NCI-H526 (cell line): Measurements from ENCODE around the gene NHSL2.

ENCODE experiments used
- DNase-seq, 2 experiments: peaks; one replicate each; lab custom pipeline; 2025; lab: John Stamatoyannopoulos, UW

Gene NHSL2

DNA sequence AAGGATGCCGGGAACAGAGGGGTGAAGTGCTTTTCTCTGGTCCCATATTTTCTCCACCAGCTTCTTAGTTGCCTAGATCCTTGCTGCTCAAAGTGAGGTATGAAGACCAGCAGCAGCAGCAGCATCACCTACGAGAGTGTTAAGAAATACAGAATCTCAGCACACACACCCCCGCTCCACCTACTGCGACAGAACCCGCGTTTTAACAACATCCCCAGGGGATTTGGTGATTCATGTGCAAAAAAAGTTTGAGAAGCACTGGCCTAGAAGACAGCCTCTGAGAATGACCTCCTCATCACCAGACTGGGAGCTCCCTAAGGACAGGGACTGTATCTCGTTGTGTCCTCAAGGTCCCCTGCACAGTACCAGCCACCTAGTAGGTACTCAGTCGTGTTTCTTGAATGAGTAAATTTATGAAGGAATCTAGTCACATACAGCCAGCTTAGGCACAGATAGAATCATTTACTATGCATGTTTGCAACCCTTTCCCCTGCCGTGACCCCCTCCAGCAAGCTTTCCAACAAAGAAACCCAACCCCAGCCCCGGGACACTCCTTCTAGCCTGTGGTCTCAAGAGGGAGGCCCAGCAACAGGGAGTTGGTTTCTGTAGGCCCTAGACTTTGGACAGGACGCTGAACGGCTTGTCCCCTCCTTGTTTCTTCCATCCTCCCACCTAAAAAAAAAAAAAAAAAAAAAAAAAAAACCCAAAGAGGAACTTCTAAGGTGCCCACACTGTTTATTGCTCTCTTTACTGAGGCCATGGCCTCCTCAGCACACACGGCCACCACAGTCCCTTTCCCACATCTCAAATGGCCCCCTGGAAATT is 199.6 kb downstream of the NHSL2 start:
- DNase-seq, result no peak

DNA sequence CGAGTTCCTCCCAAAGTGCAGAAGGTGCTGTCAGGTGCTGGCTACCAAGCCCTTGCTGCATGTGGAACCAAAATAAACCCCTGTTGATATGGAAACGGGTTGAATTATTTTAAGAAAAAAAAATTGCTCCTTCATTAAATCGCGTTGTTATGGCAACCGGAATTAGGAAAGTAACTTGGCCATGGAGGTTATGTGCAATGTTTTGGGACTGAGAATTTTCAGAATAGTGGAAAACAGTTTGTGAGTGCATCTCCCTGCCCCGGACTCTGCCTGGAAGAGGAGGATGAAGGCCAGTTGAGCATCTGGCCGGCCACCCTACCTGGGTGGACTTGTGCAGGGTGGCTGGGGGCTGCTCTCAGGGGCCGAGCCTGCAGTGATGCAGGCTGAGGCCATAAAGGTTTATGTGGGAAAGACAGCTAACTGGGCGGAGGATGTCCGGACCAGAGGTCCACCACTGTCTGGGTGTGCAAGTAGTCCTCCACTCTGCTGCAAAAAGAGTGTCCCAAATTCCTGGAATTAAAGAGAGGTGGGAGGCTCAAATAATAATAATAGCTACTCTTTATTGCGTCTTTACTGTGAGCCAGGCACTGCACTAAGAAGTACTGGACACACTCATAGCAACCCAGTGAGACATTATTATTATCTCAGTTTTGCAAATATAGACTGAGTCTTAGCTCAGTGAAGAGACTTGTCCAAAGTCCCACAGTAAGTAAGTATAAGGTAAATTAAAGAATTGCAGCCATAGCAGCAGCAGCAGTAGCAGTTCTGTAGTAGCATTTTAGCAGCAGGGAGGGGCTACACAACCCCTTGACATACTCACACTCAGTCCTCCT is 200.4 kb downstream of the NHSL2 start:
- no peak for DNase-seq

DNA sequence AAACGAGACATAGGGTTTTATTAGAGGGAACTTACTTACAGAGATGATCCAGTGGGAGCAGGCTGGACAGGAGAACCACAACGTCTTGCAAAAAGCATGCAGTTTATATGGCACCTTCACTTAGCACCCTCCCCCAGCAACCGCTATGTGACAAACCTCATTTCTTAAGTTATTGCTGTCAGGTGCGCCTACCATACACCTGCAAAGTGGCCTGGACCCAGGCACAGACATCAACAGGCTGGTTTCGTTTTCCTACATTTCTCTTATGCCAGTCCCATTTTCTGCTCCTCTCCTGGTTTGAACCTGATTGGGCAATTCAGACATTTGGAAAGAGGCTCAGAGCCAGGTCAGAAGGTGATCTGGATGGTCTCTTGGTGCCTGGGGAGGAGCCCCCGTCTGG is 202.8 kb downstream of the NHSL2 start:
- no peak for DNase-seq

DNA sequence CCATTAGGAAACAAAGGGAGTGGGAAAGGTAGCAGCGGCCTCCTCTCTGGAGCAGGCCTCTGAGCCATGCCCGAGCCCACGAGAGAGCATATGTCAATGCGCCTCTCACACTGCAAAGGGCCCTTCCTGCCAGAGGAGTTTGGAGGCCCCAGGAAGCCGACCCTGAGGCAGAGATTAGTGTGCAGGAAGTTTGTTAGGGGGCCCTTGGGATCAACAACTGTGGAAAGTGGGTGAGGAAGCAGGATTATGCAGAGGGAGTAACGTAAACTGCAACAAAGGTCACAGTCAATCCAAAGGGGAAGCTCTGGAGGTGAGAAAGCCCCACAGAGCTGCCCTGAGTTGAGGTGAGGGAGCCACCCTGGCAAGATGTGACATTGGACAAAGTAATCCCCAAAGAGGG is 203.7 kb downstream of the NHSL2 start:
- no peak for DNase-seq

DNA sequence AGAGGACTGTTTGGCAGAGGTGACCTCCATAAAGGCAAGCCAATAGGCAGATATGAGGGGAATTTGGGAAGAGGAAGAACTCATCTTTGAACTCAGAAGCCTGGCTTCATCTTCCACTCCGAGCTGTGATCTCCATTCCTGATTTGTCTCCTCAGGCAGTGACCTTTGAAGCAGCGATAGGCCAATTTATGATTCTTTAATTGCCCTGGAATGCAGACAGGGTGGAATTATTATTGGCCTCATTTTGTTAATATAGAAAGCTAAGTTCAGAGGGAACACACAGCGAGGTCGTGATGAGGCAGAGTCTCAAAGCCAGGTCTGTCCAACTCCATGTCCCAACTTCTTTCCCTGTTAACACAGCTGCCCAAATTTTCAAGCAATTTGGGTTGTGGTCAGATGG is 204.2 kb downstream of the NHSL2 start:
- DNase-seq, result no peak

DNA sequence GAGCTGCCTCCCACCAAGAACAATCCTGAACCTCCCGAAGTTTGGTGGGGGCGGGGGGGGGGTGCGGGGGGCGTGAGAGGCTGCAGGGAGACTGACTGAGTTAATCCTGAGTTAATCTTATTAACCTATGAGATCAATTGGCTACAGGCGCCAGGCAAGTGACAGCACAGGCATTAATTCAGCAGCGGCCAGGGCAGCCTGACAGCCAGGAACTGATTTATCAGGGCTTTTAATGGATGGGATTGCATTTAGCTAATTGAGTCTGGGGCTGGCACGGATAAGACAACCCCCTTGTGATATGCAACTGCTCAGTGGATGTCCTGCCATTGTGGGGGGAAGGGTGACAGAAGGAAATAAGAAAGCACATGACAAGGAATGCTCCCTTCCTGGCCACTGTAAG is 204.7 kb downstream of the NHSL2 start:
- DNase-seq, result no peak

DNA sequence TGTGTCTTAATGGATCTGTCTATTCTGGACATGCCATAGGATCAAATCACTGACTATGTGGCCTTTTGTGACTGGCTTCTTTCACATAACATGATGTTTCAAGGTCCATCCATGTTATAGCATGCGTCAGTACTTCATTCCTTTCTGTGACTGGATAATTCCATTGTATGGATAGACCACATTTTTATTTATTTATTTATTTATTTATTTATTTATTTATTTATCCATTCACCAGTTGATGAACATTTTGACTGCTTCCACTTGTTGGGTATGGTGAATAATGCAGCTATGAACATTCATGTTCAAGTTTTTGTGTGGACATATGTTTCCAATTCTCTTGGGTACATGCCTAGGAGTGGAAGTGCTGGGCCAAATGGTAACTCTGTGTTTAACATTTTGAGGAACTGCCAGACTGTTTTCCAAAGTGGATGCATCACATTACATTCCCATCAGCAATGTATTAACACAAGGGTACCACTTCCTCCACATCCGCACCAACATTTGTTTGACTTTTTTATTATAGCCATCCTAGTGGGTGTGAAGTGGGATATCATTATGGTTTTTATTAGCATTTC is 207.1 kb downstream of the NHSL2 start:
- DNase-seq, result no peak

DNA sequence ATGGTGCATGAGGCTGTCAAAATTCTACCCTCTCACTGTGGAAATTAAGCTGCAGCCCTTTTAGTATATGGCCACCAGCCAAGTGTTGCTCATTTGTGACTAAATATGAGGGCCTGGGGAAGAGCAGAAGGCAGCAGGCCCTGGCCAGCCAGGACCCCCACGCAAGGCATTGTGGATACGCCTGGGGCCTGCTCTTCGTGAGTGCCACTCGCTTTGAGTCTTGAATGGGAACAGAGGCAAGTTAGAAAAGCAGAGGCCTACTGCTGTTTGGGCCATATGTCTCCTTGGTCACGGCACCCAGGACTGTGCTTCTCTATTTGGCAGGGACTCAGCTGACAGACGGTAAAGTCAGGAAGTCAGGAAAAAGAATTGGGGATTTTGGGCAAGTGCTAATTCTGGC is 210.2 kb downstream of the NHSL2 start:
- no peak for DNase-seq

DNA sequence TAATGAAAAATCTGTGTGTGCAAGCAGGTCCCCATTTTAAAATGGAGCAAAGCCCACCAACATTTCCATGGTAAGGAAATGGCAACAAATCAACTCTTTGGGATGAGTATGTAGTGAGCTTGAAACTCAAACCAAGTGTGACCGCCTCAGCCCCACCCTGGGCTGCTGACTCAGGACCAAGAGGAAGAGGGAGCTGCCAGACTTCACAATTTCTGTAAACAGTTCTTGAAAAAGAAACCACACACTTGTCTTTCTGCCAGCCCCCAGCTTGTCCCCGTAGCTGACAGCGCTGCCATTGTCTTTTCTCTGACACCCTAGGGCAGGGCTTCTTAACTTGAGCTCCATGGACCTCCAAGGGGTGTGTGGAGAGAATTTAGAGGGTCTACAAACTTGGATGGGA is 210.7 kb downstream of the NHSL2 start:
- no peak for DNase-seq

DNA sequence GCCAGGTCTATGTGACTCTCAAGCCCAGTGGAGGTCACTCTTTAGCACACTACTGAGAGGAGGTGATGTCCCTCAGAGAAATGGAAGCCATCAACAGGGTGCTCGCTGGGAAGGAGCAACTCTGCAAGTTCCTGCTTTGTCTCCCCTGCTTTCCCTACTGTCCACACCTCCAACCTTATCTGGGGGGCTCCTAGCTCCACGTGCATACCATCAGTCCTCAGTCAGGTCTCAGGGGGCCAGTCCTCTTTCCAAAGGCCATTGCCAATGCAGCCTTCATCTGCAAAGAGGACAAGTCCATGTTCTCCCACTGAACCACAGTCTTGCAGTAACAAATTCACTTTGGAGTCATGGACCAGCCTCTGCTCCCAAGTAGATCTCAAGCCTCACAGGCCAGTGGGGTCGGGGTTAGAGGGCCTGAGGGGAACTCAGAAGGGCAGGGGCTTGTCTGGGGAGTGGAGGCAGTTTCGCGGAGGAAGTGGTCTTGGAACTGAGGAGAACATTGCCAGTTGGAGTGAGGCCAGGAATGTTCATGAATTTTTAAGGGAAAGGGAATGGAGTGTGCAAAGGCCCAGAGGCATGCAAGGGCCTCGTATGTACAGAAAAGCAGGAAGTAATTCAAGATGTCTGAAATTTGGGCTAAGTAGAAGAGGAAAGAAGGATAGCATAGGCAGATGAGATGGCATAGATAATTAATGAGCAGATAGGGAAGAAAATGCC is 212.1 kb downstream of the NHSL2 start:
- DNase-seq, result no peak

DNA sequence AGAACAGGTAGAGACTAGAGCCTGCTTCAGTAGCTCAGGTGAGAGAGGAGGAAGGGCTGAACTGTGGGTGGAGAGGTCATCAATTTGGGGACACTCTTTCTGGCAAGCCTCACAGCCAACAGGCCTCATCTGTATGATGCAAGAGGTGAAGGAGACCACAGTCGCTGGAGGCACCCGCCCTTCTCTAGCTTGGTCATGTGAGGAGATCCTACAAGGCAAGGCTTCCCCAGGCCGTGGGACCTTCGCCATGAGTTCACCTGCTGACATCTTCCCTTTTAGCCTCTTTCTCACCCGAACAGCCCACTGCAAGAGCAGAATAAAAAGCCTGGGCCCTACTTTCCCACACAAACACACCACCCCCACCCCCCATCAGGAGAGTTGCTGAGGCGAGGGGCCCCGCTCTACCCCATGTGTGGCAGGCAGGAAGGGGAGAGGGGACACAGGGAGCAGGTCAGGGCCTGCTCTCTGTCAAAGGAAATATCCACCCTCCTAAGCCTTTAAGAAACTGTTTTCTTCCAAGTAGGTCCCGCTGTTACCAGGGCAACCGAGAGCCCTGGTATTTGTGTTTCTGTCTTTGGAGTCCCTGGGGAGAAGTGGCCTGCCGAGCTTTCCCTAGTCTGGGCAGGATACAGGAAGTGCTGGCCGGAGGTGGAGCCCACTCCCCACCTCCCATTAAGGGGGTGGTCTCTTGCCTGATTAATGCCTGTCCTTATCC is 213.0 kb downstream of the NHSL2 start:
- DNase-seq, result no peak

DNA sequence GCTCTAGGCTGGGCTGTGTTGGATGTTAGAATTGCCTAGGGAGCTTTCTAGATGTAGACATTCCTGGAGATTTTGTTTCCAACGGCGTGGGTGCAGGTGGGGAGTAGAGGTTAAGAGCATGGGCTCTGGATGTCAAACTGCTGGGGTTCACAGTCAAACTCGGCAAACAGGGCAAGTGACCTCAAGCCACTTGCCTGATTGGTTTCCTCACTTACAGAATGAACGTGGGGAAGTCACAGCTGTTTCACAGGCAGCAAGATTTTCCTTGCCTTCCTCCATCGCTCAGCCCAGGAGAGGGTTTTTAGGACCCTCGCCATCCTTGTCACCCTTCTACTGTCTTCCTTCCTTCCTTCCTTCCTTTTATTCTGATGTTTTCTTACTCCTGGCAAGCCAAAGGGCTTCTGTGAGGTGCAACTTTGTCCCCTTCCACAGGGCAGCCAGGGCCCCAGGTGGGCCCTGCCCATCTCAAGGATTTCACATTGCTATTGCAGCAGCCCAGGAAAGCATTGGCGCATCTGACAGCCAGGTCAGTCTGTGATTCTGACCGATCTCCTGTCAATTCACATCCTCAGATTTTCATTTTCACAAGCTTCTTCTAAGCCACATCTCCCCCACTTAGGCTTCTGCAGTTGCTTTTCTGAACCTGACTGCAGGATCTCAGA is 214.0 kb downstream of the NHSL2 start:
- DNase-seq, result no peak

DNA sequence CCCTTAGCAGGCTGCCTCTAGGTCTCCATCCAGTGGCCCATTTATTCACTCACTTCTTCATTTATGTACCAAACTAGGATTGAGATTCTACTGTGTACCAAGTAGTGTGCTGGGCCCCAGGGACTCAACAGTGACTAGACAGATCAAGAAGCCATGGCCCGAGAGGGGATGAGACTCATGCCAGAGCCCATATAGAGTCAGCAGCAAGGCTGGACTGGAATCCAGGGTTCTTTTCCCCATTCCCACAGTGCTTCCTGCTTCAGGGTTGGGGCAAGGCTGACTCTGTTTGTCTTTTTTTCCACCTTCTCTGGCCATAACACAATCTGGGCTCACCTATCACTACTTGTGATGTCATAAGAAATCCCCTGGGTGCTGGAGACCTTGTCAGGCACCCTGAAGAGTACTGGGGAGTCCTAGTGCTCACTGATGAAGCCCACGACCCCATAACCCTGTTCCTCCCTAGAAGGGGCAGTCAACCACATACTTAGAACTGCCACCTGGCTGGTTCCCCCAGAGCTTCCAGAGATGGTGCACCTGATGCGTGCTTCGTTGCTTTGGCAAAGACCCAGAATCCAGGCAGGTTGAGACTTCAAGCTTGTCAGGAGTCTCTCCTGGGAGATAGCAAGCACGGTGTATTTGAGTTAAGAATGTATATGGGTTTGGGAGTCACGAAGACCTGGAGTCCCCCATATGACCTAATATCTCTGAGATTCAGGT is 214.8 kb downstream of the NHSL2 start:
- no peak for DNase-seq

DNA sequence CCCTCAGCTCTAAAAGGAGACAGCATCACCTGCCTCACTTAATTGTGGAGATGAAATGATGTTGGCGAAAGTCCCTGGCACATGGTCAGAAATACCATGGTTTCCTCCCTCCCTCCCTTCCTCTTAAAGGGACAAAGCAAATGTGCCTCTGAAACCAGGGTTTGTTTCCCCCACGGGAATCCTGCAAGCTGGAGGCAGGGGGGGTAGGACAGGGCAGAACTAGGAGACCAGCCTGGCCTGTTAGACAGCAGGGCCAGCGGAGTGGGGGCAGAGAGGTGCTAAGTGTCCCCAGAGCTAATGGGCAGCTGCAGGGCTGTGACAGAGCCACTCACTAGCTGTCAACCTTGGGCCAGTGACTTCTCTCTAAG is 215.4 kb downstream of the NHSL2 start:
- no peak for DNase-seq

DNA sequence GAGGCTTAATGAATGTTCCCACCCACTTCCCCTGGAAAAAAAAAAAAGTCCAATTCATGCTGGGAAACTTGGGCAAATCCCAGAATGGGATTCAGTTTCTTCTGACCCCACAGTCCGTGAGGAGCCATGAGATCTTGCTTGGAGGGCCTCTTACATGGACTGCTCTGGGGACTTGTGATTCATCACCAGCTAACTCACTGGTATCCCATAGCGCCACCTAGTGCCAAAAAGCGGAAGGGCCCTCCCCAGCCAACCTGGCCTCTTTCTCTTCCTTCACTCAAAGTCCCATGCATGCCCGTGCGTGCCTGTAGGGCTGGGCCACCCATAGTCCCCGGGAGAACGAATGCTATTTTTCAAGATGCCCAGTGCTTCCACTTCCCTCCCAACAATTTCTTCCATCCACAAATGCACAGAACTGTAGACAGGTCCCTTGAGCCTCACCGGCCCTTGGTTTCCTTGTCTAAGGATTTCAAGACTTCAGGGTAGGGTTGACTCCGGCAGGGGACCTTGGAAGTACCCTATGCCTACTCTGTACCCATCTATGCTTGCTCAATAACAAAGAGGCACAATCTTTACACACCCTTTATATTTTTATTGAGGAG is 216.0 kb downstream of the NHSL2 start:
- DNase-seq, result peak; percentile 57 to 78

DNA sequence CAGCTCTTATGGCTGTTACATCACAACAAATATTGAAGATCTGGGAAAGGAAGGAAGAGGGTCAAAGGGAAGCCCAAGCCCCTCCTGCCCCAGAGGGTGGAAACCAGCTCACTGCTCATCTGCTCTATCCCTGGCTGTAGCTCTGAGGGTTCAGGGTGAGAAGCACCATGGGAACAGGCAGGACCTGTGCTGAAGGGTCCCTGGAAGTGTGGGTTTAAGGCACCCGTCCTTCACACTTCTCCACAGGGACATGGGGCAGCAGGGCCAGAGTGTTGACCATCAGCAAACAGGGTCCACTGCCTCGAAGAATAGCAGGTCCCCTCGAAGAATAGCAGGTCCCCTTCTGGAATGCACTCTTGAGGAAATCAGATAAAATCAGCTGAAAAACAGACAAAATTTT is 216.7 kb downstream of the NHSL2 start:
- DNase-seq, result no peak

DNA sequence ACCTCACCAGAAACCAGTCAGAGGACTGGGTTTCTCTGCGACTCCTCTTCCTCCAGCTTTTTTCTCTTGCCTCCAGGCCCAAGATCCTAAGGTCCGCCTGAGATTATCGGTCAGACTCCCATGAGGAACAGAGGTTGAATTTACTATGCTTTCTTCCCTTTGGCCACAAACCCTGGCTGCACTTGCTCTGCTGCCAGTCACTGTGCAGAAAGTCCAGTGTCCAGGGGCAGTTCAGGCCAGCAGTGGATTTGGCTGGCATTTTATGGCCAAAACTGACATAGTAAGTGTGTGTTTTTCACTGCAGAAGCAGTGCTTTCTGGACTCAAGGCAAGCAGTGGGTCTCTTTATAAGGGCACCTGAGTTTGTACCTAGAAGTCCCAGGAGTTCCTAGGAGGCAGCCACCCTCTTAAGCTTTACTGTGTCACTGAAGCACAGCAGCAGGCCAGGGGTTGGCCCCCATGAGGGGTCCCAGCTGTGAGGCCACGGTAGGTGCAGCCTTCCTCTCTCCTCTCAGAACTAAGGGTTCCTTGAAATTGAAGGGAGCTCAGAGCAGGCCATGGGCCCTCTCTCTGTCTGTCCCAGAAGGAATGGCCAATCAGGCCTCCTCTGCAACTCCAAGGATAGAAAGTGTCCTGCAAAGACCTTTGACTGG is 217.7 kb downstream of the NHSL2 start:
- DNase-seq, result no peak

DNA sequence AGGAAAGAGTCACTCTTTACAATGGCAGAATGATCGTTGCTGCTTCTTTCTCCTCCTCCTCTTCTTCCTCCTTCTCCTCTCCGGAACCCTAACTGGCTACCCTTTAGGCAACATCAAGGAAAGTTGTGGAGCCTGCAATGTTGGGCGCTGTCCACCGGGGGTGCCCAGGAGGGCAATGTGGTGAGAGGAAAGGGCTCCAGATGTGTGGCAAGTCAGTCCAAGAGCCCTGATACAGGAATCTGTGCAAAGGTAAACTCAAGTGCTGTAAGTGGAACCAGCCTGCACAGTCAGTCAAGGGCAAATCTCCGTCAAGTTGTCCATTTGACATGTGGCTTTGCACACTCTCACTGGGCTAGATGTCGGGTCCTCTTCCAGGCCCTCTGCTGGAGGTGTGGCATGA is 218.2 kb downstream of the NHSL2 start:
- peak in 1 of 2 experiments; percentile 11 for DNase-seq

DNA sequence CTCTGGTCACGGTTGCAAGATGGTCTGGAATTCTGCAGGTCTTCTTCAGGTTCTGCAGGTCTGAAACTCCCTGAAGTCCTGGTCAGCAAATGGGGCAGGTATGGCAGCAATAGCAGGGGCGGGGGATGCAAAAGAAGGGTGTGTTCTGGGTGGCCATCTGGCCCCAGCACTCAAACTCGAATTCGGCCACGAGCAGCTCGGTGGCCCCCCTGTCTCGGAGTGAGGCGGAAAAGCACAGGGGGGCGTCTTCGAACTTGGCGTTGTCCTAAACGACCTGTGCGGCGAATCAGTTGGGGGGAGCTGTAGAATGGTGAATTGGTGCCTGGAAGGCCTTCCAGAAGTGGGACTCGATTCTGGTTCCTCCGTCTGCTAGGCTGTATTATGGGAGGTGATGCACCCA is 219.0 kb downstream of the NHSL2 start:
- no peak for DNase-seq
